Measurements from ENCODE around the gene PLXNC1.
A peak's percentile ranks its signal among the peaks of the same experiment; 100 is the strongest.

The PLXNC1 gene

GRCh38 chr12:94266796-94267536 is 118.6 kb downstream of the PLXNC1 start:
- DNase-seq, result no peak

GRCh38 chr12:94267537-94267872 is 119.1 kb downstream of the PLXNC1 start:
- no peak for DNase-seq

GRCh38 chr12:94267921-94268471 is 119.6 kb downstream of the PLXNC1 start:
- no peak for DNase-seq

- DNase-seq, result no peak
Measured at GRCh38 chr12:94269316-94269999, 121.1 kb downstream of the PLXNC1 start.

GRCh38 chr12:94271351-94271750 is 123.0 kb downstream of the PLXNC1 start:
- no peak for DNase-seq

- DNase-seq, result no peak
Measured at GRCh38 chr12:94272280-94272679, 123.9 kb downstream of the PLXNC1 start.

GRCh38 chr12:94273272-94273671 is 124.9 kb downstream of the PLXNC1 start:
- no peak for DNase-seq

GRCh38 chr12:94276725-94277124 is 128.3 kb downstream of the PLXNC1 start:
- DNase-seq, result no peak

GRCh38 chr12:94277426-94278000 is 129.1 kb downstream of the PLXNC1 start:
- DNase-seq, result no peak

GRCh38 chr12:94280063-94280462 is 131.7 kb downstream of the PLXNC1 start:
- DNase-seq, result no peak

GRCh38 chr12:94282675-94283074 is 134.3 kb downstream of the PLXNC1 start:
- peak; percentile 79 for DNase-seq

GRCh38 chr12:94284046-94284445 is 135.7 kb downstream of the PLXNC1 start:
- no peak for DNase-seq

GRCh38 chr12:94284859-94285258 is 136.5 kb downstream of the PLXNC1 start:
- no peak for DNase-seq

GRCh38 chr12:94285943-94286582 is 137.7 kb downstream of the PLXNC1 start:
- DNase-seq, result no peak

- DNase-seq, result no peak
Measured at GRCh38 chr12:94286583-94287244, 138.3 kb downstream of the PLXNC1 start.

GRCh38 chr12:94287245-94287628 is 138.9 kb downstream of the PLXNC1 start:
- no peak for DNase-seq

- DNase-seq, result no peak
Measured at GRCh38 chr12:94289461-94290312, 141.3 kb downstream of the PLXNC1 start.

- DNase-seq, result no peak
Measured at GRCh38 chr12:94290353-94290752, 142.0 kb downstream of the PLXNC1 start.

GRCh38 chr12:94297096-94297699 is 148.8 kb downstream of the PLXNC1 start:
- no peak for DNase-seq

GRCh38 chr12:94297876-94298505 is 149.6 kb downstream of the PLXNC1 start:
- no peak for DNase-seq

GRCh38 chr12:94299846-94300245 is 151.5 kb downstream of the PLXNC1 start:
- no peak for DNase-seq
